Upper lobe of left lung (tissue), 4 donors: Measurements from ENCODE around the gene PSMD12.

Experiments used
- POLR2A ChIP-seq, 4 donors: fragments of 450-650 bp; IDR thresholded peaks; one replicate each; pipeline ENCODE4 v1.5.1; 2016 to 2017; ENCODE audit warnings: antibody characterized with exemption in 4 of 4, mild to moderate bottlenecking in 2 of 4
- POLR2AphosphoS5 ChIP-seq, 2 donors: sonication (generic); formaldehyde crosslinking; IDR thresholded peaks; one replicate each; pipeline ENCODE4 v1.5.1; 2017; ENCODE audit warnings: antibody characterized with exemption in 2 of 2
- TF ChIP-seq, protein P1 (sequence below), 6 experiments: fragments of 450-650 bp in 4 of 6; fragments of 200-600 bp in 2 of 6; sonication (generic) in 2 of 6; IDR thresholded peaks; one replicate each; pipeline ENCODE4 v1.5.1; 2016 to 2019; ENCODE audit warnings: antibody characterized with exemption in 6 of 6

GRCh38 chr17:67290711-67291291 is 75.6 kb downstream of the PSMD12 start:
- TF ChIP-seq POLR2A (IDR thresholded peaks at IDR 0.05) (no peak), POLR2AphosphoS5 (IDR thresholded peaks at IDR 0.05) (no peak)
- TF ChIP-seq, protein P1, sequence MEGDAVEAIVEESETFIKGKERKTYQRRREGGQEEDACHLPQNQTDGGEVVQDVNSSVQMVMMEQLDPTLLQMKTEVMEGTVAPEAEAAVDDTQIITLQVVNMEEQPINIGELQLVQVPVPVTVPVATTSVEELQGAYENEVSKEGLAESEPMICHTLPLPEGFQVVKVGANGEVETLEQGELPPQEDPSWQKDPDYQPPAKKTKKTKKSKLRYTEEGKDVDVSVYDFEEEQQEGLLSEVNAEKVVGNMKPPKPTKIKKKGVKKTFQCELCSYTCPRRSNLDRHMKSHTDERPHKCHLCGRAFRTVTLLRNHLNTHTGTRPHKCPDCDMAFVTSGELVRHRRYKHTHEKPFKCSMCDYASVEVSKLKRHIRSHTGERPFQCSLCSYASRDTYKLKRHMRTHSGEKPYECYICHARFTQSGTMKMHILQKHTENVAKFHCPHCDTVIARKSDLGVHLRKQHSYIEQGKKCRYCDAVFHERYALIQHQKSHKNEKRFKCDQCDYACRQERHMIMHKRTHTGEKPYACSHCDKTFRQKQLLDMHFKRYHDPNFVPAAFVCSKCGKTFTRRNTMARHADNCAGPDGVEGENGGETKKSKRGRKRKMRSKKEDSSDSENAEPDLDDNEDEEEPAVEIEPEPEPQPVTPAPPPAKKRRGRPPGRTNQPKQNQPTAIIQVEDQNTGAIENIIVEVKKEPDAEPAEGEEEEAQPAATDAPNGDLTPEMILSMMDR (IDR thresholded peaks at IDR 0.05), result no peak
